Stimulated activated CD8-positive, alpha-beta memory T cell treated with anti-CD3 and anti-CD28 coated beads, Interleukin-4, amount 100 ng/mL, for 48 hours (primary cell): Measurements from ENCODE around the gene POLD2.

Experiments
- DNase-seq: peaks from one replicate; pipeline ENCODE4 v3.0.0-alpha.2; 2020

POLD2 gene

GRCh38 chr7:44152971-44153947 is 29.9 kb upstream of the POLD2 start:
- no peak for DNase-seq

DNA sequence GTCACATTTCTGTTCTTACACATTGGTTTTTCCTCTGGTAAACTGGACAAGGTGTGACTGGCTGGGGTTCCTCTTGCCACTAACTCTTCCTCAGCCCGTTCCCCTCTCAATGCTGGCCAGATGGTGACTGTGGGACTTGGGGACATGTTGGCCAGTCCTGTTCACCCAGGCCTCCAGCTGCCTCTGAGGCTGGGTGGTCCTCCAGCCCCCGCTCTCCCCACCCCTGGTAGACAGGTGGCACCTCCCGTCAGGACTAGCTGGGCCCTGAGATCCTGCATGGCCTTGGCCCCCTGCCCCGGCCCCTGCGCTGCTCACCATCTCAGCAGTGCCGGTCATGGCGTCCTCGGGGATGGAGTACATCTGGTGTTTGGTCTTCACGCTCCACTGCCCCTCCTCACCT is 28.6 kb upstream of the POLD2 start:
- no peak for DNase-seq

GRCh38 chr7:44150966-44151941 is 27.9 kb upstream of the POLD2 start:
- DNase-seq: no peak

DNA sequence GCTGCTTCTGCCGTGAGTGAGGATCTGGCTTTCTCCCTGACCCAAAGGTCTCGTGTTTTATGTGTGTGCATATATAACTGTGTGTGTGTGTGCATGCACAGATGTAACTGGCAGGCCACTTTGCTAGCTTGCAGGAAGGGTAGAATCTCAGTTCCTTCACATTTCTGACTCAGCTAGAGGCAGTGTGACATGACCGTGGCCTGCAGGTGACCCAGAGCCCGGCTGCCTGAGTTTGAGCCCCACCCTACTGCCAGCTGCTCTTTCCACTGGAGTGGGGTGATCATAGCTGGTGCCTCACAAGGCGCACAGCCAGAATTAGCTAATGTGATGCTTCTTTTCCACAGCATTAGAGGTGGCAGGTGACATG is 27.1 kb upstream of the POLD2 start:
- DNase-seq: no peak

DNA sequence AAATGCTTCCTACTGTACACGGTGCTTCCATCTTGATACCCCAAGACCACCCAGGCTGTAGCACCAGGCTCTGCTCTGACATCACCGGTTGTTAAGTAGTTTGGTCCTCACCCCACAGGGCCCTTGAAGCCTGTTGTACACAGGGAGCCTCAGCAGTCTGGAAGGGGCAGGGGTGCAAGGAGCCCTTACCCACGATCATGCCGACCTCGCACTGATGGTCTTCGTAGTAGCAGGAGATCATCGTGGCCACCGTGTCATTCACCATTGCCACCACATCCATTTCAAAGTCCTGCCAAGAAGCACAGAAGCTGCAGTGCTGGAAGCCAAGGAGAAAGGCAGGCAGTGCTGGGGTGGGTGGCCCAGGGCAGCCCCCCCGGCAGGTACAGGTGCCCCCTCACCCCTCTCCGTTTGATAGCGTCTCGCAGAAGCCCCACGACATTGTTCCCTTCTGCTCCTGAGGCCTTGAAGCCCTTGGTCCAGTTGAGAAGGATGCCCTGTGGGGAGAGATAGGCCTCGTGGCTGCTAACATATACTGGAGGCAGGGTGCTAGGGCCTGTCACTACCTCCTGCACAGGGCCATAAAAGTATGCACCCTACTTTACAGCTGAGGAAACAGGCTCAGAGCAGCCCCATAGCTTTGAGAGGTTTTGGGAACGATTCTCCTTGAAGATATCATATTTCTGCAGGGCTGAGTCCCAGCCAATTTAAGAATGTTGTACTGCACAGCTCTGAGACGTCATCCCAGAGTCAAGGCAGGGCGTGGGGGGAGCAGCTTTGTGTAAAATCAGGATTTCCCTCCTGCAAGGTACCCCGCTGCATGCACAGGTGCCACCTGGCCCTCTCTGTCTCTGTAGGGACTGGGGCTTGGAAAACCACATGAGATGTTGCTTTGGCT is 26.5 kb upstream of the POLD2 start:
- DNase-seq: no peak

DNA sequence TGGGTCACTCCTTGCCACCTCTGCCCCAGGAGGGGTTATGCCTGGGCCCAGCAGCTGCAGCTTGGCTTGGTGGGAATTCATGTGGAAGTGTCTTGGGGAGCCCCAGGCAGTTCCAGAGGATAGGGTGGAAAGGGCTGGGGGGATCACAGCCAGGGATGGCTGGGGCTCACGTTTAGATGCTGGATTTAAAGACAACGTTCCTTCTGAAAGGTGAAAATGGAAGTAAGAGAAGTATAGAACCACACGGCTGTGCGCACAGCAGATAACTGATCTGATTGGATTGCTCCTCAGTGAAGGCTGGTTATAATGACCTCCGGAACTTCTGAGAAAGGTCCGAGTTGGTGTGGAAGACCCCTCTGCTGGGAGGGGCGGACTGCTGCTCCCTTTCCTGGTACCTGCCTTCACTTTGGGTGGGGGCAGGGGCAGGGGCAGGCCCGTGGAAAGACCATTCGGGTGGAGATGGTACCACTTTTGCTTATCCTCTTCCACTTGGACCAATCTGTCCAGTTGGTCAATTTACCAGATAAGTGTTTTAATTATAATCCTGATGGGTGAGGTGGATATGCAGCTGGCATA is 25.7 kb upstream of the POLD2 start:
- DNase-seq: no peak

- no peak for DNase-seq
These were observed 24.8 kb upstream of the POLD2 start for GRCh38 chr7:44148166-44148565.

- DNase-seq: no peak
These were observed 24.0 kb upstream of the POLD2 start for GRCh38 chr7:44147026-44147991.

- peak; percentile 76 for DNase-seq
These were observed 22.9 kb upstream of the POLD2 start for GRCh38 chr7:44145969-44146911.

- DNase-seq: peak; percentile 62
These were observed 22.2 kb upstream of the POLD2 start for GRCh38 chr7:44145479-44145968.

DNA sequence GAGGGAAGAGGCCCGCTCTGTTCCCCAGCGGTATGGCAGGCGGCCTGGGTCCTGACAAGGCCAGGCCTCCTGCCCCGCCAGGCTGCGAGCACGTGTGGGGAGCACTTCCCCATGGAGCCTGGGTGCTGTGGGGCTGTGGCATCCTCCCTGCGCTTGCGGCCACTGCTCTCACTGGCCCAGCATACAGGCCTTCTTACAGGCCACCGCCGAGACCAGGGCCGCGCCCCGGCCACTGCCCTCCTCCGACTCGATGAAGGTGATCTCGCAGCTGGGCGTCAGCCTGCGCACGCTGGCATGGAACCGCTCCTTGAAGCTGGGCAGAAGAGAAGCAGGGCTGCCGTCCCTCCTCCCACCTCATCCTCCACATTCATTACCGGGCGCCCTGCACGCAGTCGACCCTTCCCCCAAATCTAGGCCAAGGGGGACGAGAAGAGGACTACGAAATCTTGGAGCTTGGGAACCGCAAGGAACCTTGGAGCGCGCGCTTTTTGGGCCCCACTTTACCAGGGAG is 21.7 kb upstream of the POLD2 start:
- no peak for DNase-seq

DNA sequence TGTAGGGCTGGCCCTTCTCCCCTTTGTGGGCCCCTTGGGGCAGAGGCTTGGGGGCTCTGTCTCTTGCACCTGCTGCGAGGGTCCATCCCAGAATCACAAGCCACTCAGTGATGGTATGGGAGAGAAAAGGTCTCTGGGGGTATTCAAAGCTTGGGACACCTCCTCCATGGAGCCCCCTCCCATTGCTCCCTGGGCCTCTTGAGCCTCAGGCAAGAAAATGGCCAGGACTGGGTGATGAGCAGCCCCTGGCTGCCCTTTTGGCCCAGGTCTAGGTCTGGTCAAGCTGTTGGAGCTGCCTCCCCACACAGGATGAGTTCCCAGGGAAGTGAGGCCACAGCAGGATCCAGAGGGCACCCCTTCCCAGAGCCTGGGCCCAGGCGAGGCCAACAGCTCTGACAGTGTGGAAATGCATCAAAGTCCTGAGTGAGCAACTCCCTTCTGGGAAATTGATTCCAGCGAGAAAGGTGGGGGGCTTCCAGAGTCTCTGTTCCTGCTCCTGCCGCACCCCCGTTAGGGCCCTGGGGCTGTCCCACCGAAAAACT is 21.1 kb upstream of the POLD2 start:
- no peak for DNase-seq

DNA sequence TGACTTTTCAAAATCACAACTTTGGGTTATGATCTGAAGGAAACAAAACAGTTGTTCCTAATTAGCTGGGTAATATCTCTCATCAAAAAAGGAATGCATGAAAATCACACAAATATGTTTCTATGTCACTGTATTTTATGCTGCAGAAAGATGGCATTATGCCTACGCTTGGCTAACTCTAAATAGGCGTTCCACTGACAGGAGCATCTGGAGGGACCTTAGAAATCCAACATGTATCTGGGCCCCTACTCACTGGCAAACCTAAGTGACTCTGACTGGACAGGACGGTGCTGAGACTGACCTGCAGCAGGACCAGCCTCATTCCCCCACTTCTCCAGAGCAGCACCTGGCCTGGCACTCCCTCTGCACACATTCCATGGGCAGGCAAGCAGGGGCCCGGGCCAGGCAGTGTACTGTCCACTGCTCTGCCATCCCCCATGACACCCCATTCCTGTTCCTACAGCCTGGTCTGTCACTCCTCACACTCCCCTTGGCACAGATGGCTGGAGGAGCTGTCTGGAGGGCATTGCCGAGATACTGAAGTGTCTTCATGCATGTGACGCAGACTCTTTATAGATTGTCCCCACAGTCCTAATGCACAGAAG is 20.4 kb upstream of the POLD2 start:
- no peak for DNase-seq

DNA sequence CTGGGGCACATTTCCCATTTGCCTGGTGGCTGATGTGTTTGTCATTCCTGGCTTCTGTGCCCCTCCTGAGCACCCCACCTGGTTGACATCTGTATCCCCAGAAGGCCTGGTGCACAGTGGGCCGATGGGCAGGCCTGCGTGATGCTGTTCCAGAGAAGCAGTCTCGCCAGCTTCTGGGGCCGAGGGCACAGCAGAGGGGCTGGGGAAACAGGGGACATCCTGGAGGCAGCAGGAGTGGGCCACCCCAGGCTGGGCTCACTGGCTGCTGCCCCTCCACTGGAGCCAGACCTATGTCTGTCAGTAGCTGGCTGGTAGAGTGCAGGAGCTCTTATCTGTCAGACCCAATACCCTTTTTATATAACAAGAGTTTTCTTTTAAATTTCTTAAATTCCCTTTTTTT is 18.7 kb upstream of the POLD2 start:
- no peak for DNase-seq

DNA sequence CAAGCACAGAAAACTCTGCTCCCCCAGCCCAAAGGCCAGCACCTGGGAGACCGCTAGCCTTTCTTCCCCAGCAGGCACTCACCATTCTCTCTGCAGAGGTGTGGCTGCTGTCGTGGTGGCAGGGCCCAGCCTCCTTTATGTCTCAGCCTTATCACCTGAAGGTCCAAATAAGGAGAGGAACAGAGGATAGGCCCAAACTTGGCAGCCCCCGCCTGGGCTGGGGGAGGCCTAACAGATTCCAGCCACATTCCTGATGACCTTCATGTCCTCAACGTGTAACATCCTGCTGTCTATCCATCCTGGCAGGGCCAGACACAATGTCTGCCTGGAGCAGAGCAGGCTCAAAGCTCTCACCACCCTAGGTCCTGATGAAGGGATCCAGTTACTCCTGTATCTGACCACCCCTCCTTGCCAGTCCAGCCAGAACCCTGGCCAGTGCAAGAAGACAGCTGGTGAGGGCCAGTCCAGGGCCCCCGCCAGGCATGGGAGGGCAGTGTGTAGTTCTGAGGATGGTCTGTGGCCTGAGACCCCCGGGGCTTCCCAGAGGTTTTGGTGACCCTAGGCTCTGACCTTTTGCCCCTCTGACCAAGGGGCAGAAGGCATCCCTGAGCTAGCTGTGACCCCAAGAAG is 18.0 kb upstream of the POLD2 start, which contains the start of gene MYL7:
Gene MYL7 (minus strand): TSS at position 112 of the 630 bp plus-strand sequence. CDS start 27 bp downstream, at position 85.
- no peak for DNase-seq

DNA sequence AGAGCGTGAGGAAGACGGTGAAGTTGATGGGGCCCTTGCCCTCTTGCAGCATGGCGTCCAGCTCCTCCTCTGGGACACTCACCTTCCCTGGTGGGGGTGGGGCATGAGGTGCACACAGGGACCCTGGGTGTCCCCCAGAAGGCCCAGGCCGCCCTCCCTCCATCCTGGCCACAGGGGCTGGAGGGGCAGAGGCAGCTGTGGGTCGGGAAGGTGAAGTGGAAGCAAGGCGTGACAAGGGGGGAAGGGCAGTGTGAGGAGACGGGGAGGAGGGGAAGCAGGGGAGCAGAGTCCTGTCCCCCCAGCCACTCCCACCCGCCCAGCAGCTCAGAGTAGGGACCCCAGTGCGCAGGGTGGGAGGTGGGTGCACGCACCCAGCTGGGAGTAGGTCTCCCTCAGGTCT is 17.0 kb upstream of the POLD2 start:
- DNase-seq: no peak

DNA sequence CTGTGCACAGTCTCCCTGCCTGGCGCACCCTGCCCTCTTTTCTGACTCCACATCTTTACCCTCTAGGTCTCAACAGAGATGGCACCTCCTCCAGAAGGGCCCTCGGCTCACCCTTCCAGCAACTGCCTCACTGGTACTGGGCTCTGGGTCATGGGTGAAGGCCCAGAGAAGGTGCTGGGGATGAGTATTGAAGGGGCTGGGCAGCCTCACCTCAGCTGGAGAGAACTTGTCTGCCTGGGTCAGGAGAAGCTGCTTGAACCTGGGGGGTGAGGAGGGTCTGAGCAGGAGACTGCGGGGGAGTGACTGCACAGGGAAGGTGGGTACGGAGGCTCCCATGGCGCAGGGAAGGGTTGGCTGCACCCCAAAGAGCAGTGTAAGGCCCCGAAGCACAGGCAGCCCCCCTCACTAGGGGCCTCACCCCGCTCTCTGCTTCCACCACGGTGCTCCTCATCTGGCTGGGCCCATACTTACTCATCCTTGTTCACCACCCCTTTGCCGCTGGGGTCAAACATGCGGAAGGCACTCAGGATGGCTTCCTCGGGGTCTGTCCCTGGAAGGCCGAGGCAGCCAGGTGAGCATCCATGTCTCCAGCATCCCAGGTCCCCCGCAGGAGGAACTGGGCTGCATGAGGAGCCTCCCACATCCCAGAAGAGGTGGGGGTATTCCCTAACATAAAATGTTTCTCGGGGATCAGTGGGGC is 16.1 kb upstream of the POLD2 start:
- DNase-seq: no peak
